Middle frontal gyrus (tissue), 1 donor: ENCODE results near the gene OR56A4.
"Not testable (repeated sequence)": the region's sequence is repeated elsewhere in the genome, so short reads cannot be mapped to it uniquely, and the experiment has no call there.

Experiments
- DNase-seq: peaks from one replicate; pipeline ENCODE4 v3.0.0-alpha.2; 2015; ENCODE audit warnings: low spot score; ENCODE audit errors: extremely low spot score

OR56A4 gene

DNA sequence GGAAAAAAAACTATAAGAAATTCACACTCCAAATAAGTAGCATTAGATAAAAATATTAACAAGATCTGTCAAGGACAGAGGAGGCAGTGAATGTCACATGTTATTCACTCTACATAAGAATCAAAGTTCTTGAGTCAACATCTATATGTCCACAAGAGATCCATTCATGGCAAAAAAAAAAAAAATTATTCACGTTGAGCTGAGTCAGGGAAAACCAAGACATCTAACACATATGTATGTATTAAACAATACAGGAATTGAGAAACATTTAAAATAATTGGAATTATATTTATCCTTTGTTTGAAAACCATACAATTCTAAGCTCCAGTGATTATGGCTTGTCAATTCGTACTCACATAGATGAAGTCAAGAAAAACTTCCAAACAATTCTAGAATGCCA lies 39.8 kb downstream of the OR56A4 start:
- no peak for DNase-seq

DNA sequence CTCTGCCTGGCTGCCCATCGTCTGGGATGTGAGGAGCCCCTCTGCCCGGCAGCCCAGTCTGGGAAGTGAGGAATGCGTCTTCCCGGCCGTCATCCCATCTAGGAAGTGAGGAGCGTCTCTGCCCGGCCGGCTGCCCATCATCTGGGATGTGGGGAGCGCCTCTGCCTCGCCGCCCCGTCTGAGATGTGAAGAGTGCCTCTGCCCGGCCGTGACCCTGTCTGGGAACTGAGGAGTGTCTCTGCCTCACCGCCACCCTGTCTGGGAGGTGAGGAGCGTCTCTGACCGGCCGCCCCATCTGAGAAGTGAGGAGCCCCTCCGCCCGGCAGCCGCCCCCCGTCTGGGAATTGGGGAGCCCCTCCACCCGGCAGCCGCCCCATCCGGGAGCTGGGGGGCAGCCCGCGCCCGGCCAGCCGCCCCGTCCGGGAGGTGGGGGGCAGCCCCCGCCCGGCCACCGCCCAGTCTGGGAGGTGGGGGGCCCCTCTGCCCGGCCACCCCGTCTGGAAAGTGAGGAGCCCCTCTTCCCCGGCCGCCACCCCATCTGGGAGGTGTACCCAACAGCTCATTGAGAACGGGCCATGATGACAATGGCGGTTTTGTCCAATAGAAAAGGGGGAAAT lies 45.9 kb downstream of the OR56A4 start:
- not testable (repeated sequence) for DNase-seq

GRCh38 chr11:5955586-5955985 lies 51.2 kb downstream of the OR56A4 start:
- no peak for DNase-seq
